K562 (cell line): ENCODE results near the gene OR9I1. TPM values are rescaled to one million over a fixed set of nuclear protein-coding genes. Genes with fewer than 3 reads are reported as not detected.

Source experiments
- ATAC-seq: fragments of 200-7000 bp; cut with Tn5 transposase; 3 replicates; pipeline ENCODE4 v1.9.1; 2020; ENCODE audit warnings: moderate library complexity
- BruUV-seq: library from RNA; stranded (reverse); fragments of 400-500 nt; replicated peaks from 2 replicates; lab custom pipeline; 2021; lab: Mats Ljungman, UMichigan
- CTCF ChIA-PET: fragments of 300-600 bp; formaldehyde crosslinking; extraction: SDS; loops from one replicate; lab custom pipeline; 2021; ENCODE audit warnings: low intra/inter-chr PET ratio; lab: Yijun Ruan, JAX
- POLR2A ChIA-PET: fragments of 300-600, 350-650 bp; sonication (Branson Sonifier 250); formaldehyde crosslinking; extraction: SDS; loops from one replicate; lab custom pipeline; 2021; ENCODE audit warnings: antibody characterized with exemption, inconsistent platforms; lab: Yijun Ruan, JAX
- DNase-seq, 4 experiments: peaks; one replicate each; pipeline versions ENCODE4 v3.0.0 to v3.0.0-alpha.2; 2011 to 2018; ENCODE audit warnings: low spot score in 3 of 4, mixed read lengths in 3 of 4; ENCODE audit errors: extremely low read depth in 1 of 4
- FAIRE-seq: peaks from 2 replicates; lab custom pipeline; 2011; peaks lifted over from hg19 to GRCh38; lab: Jason Lieb, UNC
- H2AFZ ChIP-seq: 2 replicates; pipeline ENCODE4 v1.6.0; 2011; ENCODE audit warnings: low read depth, low read length, control low read depth, inconsistent platforms
- H3K27ac ChIP-seq: fragments of 200-600 bp; 3 replicates; pipeline ENCODE4 v1.8.0; 2011; ENCODE audit warnings: low read depth, mild to moderate bottlenecking, control low read depth, inconsistent platforms, low read length, moderate library complexity, mixed read lengths; ENCODE audit errors: extremely low read depth
- H3K27me3 ChIP-seq, 2 experiments: fragments of 300-600 bp in 1 of 2; 2 replicates in 1 of 2; 3 replicates in 1 of 2; pipeline versions ENCODE4 v1.6.0 to v1.8.0; 2011; ENCODE audit warnings: inconsistent platforms in 2 of 2, low read length in 2 of 2, mild to moderate bottlenecking in 1 of 2, mixed read lengths in 1 of 2, moderate library complexity in 1 of 2; ENCODE audit not compliant: control insufficient read depth in 2 of 2, insufficient read depth in 2 of 2
- H3K36me3 ChIP-seq: fragments of 300-600 bp; 3 replicates; pipeline ENCODE4 v1.8.0; 2011; ENCODE audit warnings: mild to moderate bottlenecking, low read length, inconsistent platforms; ENCODE audit not compliant: control insufficient read depth, insufficient read depth
- H3K4me1 ChIP-seq, 2 experiments: fragments of 200-600 bp in 1 of 2; replicated peaks in 1 of 2; 2 replicates in 1 of 2; 3 replicates in 1 of 2; pipeline versions ENCODE4 v1.5.1 to v1.8.0; 2011; ENCODE audit warnings: inconsistent platforms in 2 of 2, low read length in 2 of 2, mild to moderate bottlenecking in 1 of 2, mixed read lengths in 1 of 2, moderate library complexity in 1 of 2; ENCODE audit not compliant: control insufficient read depth in 2 of 2, insufficient read depth in 2 of 2
- H3K4me2 ChIP-seq: 2 replicates; pipeline ENCODE4 v1.6.1; 2011; ENCODE audit warnings: low read length, control low read depth, inconsistent platforms, mixed read lengths; ENCODE audit not compliant: insufficient read depth
- H3K4me3 ChIP-seq: fragments of 200-600 bp; sonication (generic), shearing (Covaris generic); 2 replicates; pipeline ENCODE4 v1.5.1; 2016; ENCODE audit warnings: control low read depth, inconsistent platforms
- H3K79me2 ChIP-seq: fragments of 200-600 bp; 3 replicates; pipeline ENCODE4 v1.8.0; 2011; ENCODE audit warnings: low read length, inconsistent platforms; ENCODE audit not compliant: control insufficient read depth, insufficient read depth
- H3K9ac ChIP-seq, 2 experiments: 2 replicates each; pipeline versions ENCODE4 v1.6.0 to v1.6.1; 2011; ENCODE audit warnings: low read depth in 2 of 2, low read length in 2 of 2, control low read depth in 1 of 2, inconsistent platforms in 1 of 2, mild to moderate bottlenecking in 1 of 2, mixed read lengths in 1 of 2; ENCODE audit not compliant: insufficient read depth in 1 of 2
- H3K9me1 ChIP-seq: one replicate; pipeline ENCODE4 v1.6.0; 2011; ENCODE audit warnings: inconsistent platforms, mild to moderate bottlenecking, low read length, moderate library complexity; ENCODE audit not compliant: control insufficient read depth, insufficient read depth
- H3K9me3 ChIP-seq: replicated peaks from 2 replicates; pipeline ENCODE4 v1.5.1; 2011; ENCODE audit warnings: low read depth, low read length, inconsistent platforms; ENCODE audit not compliant: control insufficient read depth, insufficient read depth
- H4K20me1 ChIP-seq: replicated peaks from 2 replicates; pipeline ENCODE4 v1.6.1; 2011; ENCODE audit warnings: low read length, inconsistent platforms, mixed read lengths; ENCODE audit not compliant: control insufficient read depth, insufficient read depth
- ARID3B ChIP-seq: fragments of 250-450 bp; sonication (Bioruptor Pico); IDR thresholded peaks from 2 replicates; pipeline ENCODE4 v1.4.0; 2020; ENCODE audit warnings: borderline replicate concordance
- MYC ChIP-seq, 2 experiments: fragments of 250-450 bp in 1 of 2; sonication (Bioruptor Pico) in 1 of 2; IDR thresholded peaks; 2 replicates each; pipeline versions ENCODE4 v1.5.1 to v1.6.1; 2012 to 2021; ENCODE audit warnings: low read depth in 2 of 2, borderline replicate concordance in 1 of 2, improper control_type of control experiment in 1 of 2, low read length in 1 of 2, mild to moderate bottlenecking in 1 of 2, moderate library complexity in 1 of 2
- NFXL1 ChIP-seq: fragments of 450-650 bp; formaldehyde crosslinking; IDR thresholded peaks from 2 replicates; pipeline ENCODE4 v1.4.0; 2021; ENCODE audit warnings: mild to moderate bottlenecking
- PHTF2 ChIP-seq: fragments of 250-450 bp; sonication (Bioruptor Pico); IDR thresholded peaks from 2 replicates; pipeline ENCODE4 v1.5.0; 2021; ENCODE audit warnings: mild to moderate bottlenecking
- POLR2AphosphoS2 ChIP-seq: IDR thresholded peaks from 2 replicates; pipeline ENCODE4 v1.6.1; 2012; ENCODE audit warnings: low read length, improper control_type of control experiment
- POLR2G ChIP-seq: fragments of 200-400 bp; formaldehyde crosslinking; IDR thresholded peaks from 2 replicates; pipeline ENCODE4 v1.6.1; 2017; ENCODE audit warnings: low read depth, mild to moderate bottlenecking, antibody characterized with exemption, low read length, moderate library complexity
- SRSF3 ChIP-seq: fragments of 200-400 bp; formaldehyde crosslinking; IDR thresholded peaks from 2 replicates; pipeline ENCODE4 v1.6.1; 2016; ENCODE audit warnings: mild to moderate bottlenecking, low read length, moderate library complexity; ENCODE audit not compliant: insufficient read depth
- TAL1 ChIP-seq: fragments of 450-650 bp; IDR thresholded peaks from 2 replicates; pipeline ENCODE4 v1.6.1; 2016; ENCODE audit warnings: mild to moderate bottlenecking
- TRIM24 ChIP-seq, 2 experiments: fragments of 450-650 bp; IDR thresholded peaks; 2 replicates each; pipeline ENCODE4 v1.6.1; 2016
- ZNF217 ChIP-seq: sonication (generic); formaldehyde crosslinking; IDR thresholded peaks from 2 replicates; pipeline ENCODE4 v1.8.0; 2022; ENCODE audit warnings: mild to moderate bottlenecking, missing genetic modification reagents
- ZNF316 ChIP-seq: fragments of 450-650 bp; IDR thresholded peaks from 2 replicates; pipeline ENCODE4 v1.6.1; 2016
- WGBS: fragments of 100-300 bp; shearing (Covaris generic); methylation state at CpG from one replicate; pipeline ENCODE4 v1.1.6; 2016; ENCODE audit warnings: low coverage, mixed read lengths; ENCODE audit not compliant: insufficient coverage; ENCODE audit errors: missing lambda C conversion rate; 5-methylcytosine and 5-hydroxymethylcytosine counted together
- in situ Hi-C: fragments of 300-500 bp; cut with MboI; formaldehyde crosslinking; loops from 4 replicates; pipeline ENCODE4 v1.15.0; 2018; ENCODE audit warnings: inconsistent platforms, mixed read lengths
- intact Hi-C: fragments of 100-400 bp; cut with micrococcal nuclease; formaldehyde crosslinking; loops from 2 replicates; pipeline ENCODE4 v1.14.2; 2022
- polyA plus RNA-seq, 8 experiments: library from polyadenylated mRNA; depleted of rRNA in 4 of 8; stranded (reverse) in 5 of 8; unstranded in 3 of 8; fragments of >200 nt; fragmentation: Nextera tagmentation in 2 of 8; fragmentation: Illumina TruSeq in 1 of 8; extraction: Ambion mirVana in 2 of 8; extraction: Trizol in 1 of 8; gene quantifications; 2 replicates each; pipeline versions ENCODE4 v1.2.1 to v1.2.3, GENCODE V29; 2011 to 2014; ENCODE audit warnings: inconsistent platforms in 1 of 8, missing spikeins in 1 of 8
- total RNA-seq, 7 experiments: library from RNA; depleted of rRNA in 6 of 7; stranded (reverse); fragments of >200 nt in 6 of 7; fragmentation: Illumina TruSeq in 2 of 7; extraction: Trizol in 2 of 7; gene quantifications; 2 replicates each; pipeline versions ENCODE4 v1.2.1 to v1.2.3, GENCODE V29; 2011 to 2021; ENCODE audit warnings: low replicate concordance in 1 of 7
- TF ChIP-seq, protein P1 (sequence below): fragments of 250-450 bp; sonication (Bioruptor Pico); IDR thresholded peaks from 2 replicates; pipeline ENCODE4 v1.8.0; 2022; ENCODE audit warnings: inconsistent platforms, mild to moderate bottlenecking, moderate library complexity, borderline replicate concordance
- TF ChIP-seq, protein P2 (sequence below): sonication (generic); formaldehyde crosslinking; IDR thresholded peaks from 2 replicates; pipeline ENCODE4 v1.8.1; 2022; ENCODE audit warnings: missing genetic modification reagents

OR9I1 gene
- total and polyA plus RNA-seq, 9 of the 15 experiments (the other 6 are each of a cell fraction or from before 2014, with no cell fraction given) = not detected

GRCh38 chr11:58164389-58164788 is 39.1 kb upstream of the OR9I1 start:
- Histone ChIP-seq H3K9me1 (no peaks in the 10 kb centered on the region), H3K4me2 (no peak overlapping the region), H3K9me3 (no peaks in the 10 kb centered on the region), H4K20me1 (no peaks in the 10 kb centered on the region), H3K4me1 (no peaks in the 10 kb centered on the region), H2AFZ (no peak overlapping the region), H3K36me3 (no peaks in the 10 kb centered on the region), H3K79me2 (no peaks in the 10 kb centered on the region), H3K27ac (no peak overlapping the region), H3K9ac (no peak overlapping the region), H3K27me3 (no peaks in the 10 kb centered on the region), H3K4me3 (no peak overlapping the region)
- in situ Hi-C loops (no loop called here), intact Hi-C loops (no loop called here)
- BruUV-seq = no TSS peak
- ChIA-PET POLR2A (no interaction called here), CTCF (no interaction called here)
- FAIRE-seq (no peak), DNase-seq (no peak), ATAC-seq (no peak)
- 0% methylated on average over 4 of the region's 4 CpGs for WGBS
- TF ChIP-seq, protein P1, sequence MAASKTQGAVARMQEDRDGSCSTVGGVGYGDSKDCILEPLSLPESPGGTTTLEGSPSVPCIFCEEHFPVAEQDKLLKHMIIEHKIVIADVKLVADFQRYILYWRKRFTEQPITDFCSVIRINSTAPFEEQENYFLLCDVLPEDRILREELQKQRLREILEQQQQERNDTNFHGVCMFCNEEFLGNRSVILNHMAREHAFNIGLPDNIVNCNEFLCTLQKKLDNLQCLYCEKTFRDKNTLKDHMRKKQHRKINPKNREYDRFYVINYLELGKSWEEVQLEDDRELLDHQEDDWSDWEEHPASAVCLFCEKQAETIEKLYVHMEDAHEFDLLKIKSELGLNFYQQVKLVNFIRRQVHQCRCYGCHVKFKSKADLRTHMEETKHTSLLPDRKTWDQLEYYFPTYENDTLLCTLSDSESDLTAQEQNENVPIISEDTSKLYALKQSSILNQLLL (CRISPR knock-in tag) = no peak
- TF ChIP-seq TAL1 = no peak

DNA sequence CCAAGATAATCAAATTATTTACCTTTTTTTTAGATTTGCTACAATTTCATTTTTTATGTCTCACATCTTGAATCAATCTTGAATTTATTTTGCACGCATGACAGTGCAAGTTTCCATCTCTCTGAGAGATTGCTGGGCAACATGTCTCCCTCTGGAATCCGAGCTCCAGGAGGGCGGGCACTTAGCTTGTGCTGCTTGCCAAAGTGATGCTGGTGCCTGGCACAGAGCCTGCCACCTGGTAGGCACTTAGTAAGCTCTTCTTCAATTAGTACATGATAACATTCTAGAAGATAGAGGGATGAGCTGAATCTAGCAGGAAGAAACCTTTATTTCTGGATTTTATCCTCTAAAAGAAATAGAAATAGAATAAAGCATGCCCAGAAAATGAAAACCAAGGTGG is 27.5 kb upstream of the OR9I1 start:
- H3K9ac ChIP-seq = no peak overlapping the region
- no peaks in the 10 kb centered on the region for H4K20me1 ChIP-seq
- no peak overlapping the region for H3K4me3 ChIP-seq
- WGBS = 0% methylated on average over 3 of the region's 3 CpGs
- no peak overlapping the region for H3K27ac ChIP-seq
- no peaks in the 10 kb centered on the region for H3K4me1 ChIP-seq
- in situ Hi-C loops (no loop called here), intact Hi-C loops (no loop called here)
- ChIA-PET CTCF (no interaction called here), POLR2A (interaction anchor here (1.0 kb wide), 1 partner anchor 338 kb away, joined by 3 read pairs; no protein-coding TSS in a partner anchor)
- ATAC-seq (no peak), FAIRE-seq (no peak), DNase-seq (no peak)
- H2AFZ ChIP-seq = no peak overlapping the region
- H3K9me3 ChIP-seq = no peaks in the 10 kb centered on the region
- H3K4me2 ChIP-seq = no peak overlapping the region
- BruUV-seq = no TSS peak
- H3K9me1 ChIP-seq = no peaks in the 10 kb centered on the region
- H3K79me2 ChIP-seq = no peaks in the 10 kb centered on the region
- H3K36me3 ChIP-seq = no peaks in the 10 kb centered on the region
- H3K27me3 ChIP-seq = no peaks in the 10 kb centered on the region
- TF ChIP-seq SRSF3 (no peak), ZNF217 (CRISPR knock-in tag) (no peak), MYC (IDR thresholded peaks at IDR 0.05; ENCODE audit: low read depth, low read length) (no peak), MYC (CRISPR knock-in tag; IDR thresholded peaks at IDR 0.05; ENCODE audit: borderline replicate concordance, low read depth) (no peak), POLR2AphosphoS2 (no peak), NFXL1 (no peak), ZNF316 (no peak), TRIM24 (IDR thresholded peaks at IDR 0.05) (no peak), ARID3B (CRISPR knock-in tag) (no peak), PHTF2 (CRISPR knock-in tag) (no peak), POLR2G (no peak)
- TF ChIP-seq, protein P2, sequence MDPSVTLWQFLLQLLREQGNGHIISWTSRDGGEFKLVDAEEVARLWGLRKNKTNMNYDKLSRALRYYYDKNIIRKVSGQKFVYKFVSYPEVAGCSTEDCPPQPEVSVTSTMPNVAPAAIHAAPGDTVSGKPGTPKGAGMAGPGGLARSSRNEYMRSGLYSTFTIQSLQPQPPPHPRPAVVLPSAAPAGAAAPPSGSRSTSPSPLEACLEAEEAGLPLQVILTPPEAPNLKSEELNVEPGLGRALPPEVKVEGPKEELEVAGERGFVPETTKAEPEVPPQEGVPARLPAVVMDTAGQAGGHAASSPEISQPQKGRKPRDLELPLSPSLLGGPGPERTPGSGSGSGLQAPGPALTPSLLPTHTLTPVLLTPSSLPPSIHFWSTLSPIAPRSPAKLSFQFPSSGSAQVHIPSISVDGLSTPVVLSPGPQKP (CRISPR knock-in tag) = no peak
